Measurements from ENCODE around the gene IL10RB.

IL10RB gene

GRCh38 chr21:33257094-33257803 lies 8.9 kb upstream of the IL10RB start:
- TF ChIP-seq, protein P1, sequence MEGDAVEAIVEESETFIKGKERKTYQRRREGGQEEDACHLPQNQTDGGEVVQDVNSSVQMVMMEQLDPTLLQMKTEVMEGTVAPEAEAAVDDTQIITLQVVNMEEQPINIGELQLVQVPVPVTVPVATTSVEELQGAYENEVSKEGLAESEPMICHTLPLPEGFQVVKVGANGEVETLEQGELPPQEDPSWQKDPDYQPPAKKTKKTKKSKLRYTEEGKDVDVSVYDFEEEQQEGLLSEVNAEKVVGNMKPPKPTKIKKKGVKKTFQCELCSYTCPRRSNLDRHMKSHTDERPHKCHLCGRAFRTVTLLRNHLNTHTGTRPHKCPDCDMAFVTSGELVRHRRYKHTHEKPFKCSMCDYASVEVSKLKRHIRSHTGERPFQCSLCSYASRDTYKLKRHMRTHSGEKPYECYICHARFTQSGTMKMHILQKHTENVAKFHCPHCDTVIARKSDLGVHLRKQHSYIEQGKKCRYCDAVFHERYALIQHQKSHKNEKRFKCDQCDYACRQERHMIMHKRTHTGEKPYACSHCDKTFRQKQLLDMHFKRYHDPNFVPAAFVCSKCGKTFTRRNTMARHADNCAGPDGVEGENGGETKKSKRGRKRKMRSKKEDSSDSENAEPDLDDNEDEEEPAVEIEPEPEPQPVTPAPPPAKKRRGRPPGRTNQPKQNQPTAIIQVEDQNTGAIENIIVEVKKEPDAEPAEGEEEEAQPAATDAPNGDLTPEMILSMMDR (IDR thresholded peaks at IDR 0.05): no peak

DNA sequence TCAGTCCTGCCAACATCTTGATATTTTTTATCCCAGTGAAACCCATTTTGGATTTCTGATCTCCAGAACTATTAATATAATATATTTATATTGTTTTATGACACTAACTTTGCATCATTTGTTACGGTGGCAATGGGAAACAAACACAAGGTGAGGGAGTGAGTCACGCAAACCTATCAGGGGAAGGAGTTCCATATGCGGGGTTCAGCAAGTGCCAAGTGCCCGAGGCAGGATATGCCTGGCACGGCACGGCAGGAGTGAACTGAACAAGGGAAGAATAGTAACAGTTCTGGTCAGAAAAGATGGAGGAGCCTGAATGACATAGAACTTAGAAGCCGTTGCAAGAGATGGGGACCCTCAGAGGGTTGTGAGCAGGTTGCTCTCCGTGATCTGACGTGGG lies 7.7 kb upstream of the IL10RB start:
- TF ChIP-seq, protein P1 (IDR thresholded peaks at IDR 0.05): no peak

DNA sequence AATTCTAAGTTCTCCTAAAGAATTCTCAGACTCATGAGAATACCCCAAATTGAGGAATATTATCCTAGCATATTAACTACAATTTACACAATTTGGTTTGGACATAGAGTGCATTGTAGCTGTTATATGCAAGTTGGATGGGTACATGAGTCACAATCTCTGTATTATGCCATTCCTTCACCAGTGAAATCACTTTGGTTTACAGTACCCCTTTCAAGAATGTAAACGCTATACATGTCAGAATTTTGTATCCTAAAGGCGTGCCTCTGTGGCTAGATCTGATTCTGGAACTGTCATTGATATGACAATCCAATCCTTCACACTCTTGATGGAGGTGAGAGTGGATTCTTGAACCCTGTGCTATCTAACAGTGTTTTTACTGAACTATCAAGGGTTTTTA lies 6.7 kb upstream of the IL10RB start:
- TF ChIP-seq, protein P1 (IDR thresholded peaks at IDR 0.05): no peak

- TF ChIP-seq, protein P1 (IDR thresholded peaks at IDR 0.05): no peak
Observed at GRCh38 chr21:33259995-33260394, 6.2 kb upstream of the IL10RB start.

GRCh38 chr21:33261635-33262034 lies 4.5 kb upstream of the IL10RB start:
- TF ChIP-seq, protein P1 (IDR thresholded peaks at IDR 0.05): no peak

- TF ChIP-seq, protein P1 (IDR thresholded peaks at IDR 0.05): no peak
Observed at GRCh38 chr21:33262921-33263320, 3.2 kb upstream of the IL10RB start.

GRCh38 chr21:33264561-33264960 lies 1.6 kb upstream of the IL10RB start:
- TF ChIP-seq, protein P1 (IDR thresholded peaks at IDR 0.05): no peak

DNA sequence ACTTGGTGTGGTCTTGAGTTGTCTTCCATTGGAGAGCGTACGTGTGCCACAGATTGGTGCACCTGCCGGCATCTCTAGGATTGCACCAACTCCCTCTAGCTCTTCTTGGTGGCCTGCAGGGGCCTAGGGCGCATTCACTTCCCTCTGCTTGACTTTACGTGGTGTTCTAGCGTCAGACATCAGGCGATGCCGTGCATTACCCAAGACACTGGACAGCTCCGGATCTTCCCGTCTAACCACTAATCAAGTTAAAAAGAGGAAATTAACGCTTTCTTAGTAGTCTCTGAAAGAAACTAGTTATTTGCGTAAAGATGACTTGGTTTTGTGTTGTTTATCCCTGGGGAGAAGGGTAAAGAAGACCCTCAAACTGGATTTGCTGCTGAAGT lies 510 bp upstream of the IL10RB start:
- TF ChIP-seq, protein P1 (IDR thresholded peaks at IDR 0.05): no peak

Data from LNCAP (cell line).